ENCODE data around the gene SLC17A9.

SLC17A9 gene

GRCh38 chr20:62950741-62951140, 1.8 kb upstream of the SLC17A9 start:
- H3K9ac ChIP-seq (ENCODE audit: low read length): no peak overlapping the region
- H3K4me2 ChIP-seq (ENCODE audit: low read length): no peak overlapping the region
- peaks cover 5% of the 10 kb centered on the region for H3K79me2 ChIP-seq (ENCODE audit: control insufficient read depth, insufficient read depth, low read length)
- peaks cover 21% of the 10 kb centered on the region for H3K79me1 ChIP-seq (ENCODE audit: low read length)
- DNase-seq: no peak
- H2AK5ac ChIP-seq (ENCODE audit: low read length): no peak overlapping the region
- H3K36me3 ChIP-seq (ENCODE audit: control insufficient read depth, insufficient read depth, low read length): peaks cover 14% of the 10 kb centered on the region
- H2BK120ac ChIP-seq (ENCODE audit: low read depth, low read length): no peak overlapping the region
- H3K23ac ChIP-seq (ENCODE audit: low read length): no peak overlapping the region
- H2BK15ac ChIP-seq (replicated peaks; ENCODE audit: low read depth): no peak overlapping the region
- H3K27ac ChIP-seq (ENCODE audit: low read depth, low read length): no peak overlapping the region
- H2BK5ac ChIP-seq (ENCODE audit: low read length): no peak overlapping the region
- H3K56ac ChIP-seq (ENCODE audit: low read length): no peak overlapping the region
- no peaks in the 10 kb centered on the region for H3K27me3 ChIP-seq (ENCODE audit: insufficient read depth, low read length, poor library complexity)
- H4K5ac ChIP-seq (ENCODE audit: low read length): no peak overlapping the region
- no CpG with 5 or more reads among the region's 8 CpGs for WGBS (ENCODE audit: extremely low coverage, insufficient coverage, low lambda C conversion rate)
- no peak overlapping the region for H3K4me3 ChIP-seq (ENCODE audit: low read length)
- H3K18ac ChIP-seq (ENCODE audit: low read length): no peak overlapping the region
- H4K8ac ChIP-seq (ENCODE audit: low read depth, low read length): no peak overlapping the region
- no peak overlapping the region for H3K4ac ChIP-seq (ENCODE audit: low read depth, low read length)
- H3K4me1 ChIP-seq (ENCODE audit: control insufficient read depth, low read depth, low read length): peaks cover 5% of the 10 kb centered on the region

- H3K18ac ChIP-seq (ENCODE audit: low read length): no peak overlapping the region
- no peak for DNase-seq
- peaks cover 5% of the 10 kb centered on the region for H3K79me2 ChIP-seq (ENCODE audit: control insufficient read depth, insufficient read depth, low read length)
- H2BK15ac ChIP-seq (replicated peaks; ENCODE audit: low read depth): no peak overlapping the region
- no peak overlapping the region for H3K23ac ChIP-seq (ENCODE audit: low read length)
- peaks cover 18% of the 10 kb centered on the region for H3K79me1 ChIP-seq (ENCODE audit: low read length)
- H4K8ac ChIP-seq (ENCODE audit: low read depth, low read length): no peak overlapping the region
- no peak overlapping the region for H3K27ac ChIP-seq (ENCODE audit: low read depth, low read length)
- no peaks in the 10 kb centered on the region for H3K27me3 ChIP-seq (ENCODE audit: insufficient read depth, low read length, poor library complexity)
- H2BK5ac ChIP-seq (ENCODE audit: low read length): no peak overlapping the region
- no CpG with 5 or more reads among the region's 11 CpGs for WGBS (ENCODE audit: extremely low coverage, insufficient coverage, low lambda C conversion rate)
- no peak overlapping the region for H4K5ac ChIP-seq (ENCODE audit: low read length)
- peak overlapping the region; percentile 2 for H3K56ac ChIP-seq (ENCODE audit: low read length)
- no peak overlapping the region for H3K4me3 ChIP-seq (ENCODE audit: low read length)
- H2BK120ac ChIP-seq (ENCODE audit: low read depth, low read length): no peak overlapping the region
- peaks cover 5% of the 10 kb centered on the region for H3K4me1 ChIP-seq (ENCODE audit: control insufficient read depth, low read depth, low read length)
- no peak overlapping the region for H3K9ac ChIP-seq (ENCODE audit: low read length)
- H3K4ac ChIP-seq (ENCODE audit: low read depth, low read length): no peak overlapping the region
- peaks cover 10% of the 10 kb centered on the region for H3K36me3 ChIP-seq (ENCODE audit: control insufficient read depth, insufficient read depth, low read length)
- H3K4me2 ChIP-seq (ENCODE audit: low read length): no peak overlapping the region
- H2AK5ac ChIP-seq (ENCODE audit: low read length): no peak overlapping the region
These were observed 1.2 kb upstream of the SLC17A9 start for GRCh38 chr20:62951143-62951895.

GRCh38 chr20:62951896-62952372, 575 bp upstream of the SLC17A9 start:
- Histone ChIP-seq H3K4me1 (ENCODE audit: control insufficient read depth, low read depth, low read length) (peaks cover 5% of the 10 kb centered on the region), H3K4me3 (ENCODE audit: low read length) (no peak overlapping the region), H4K5ac (ENCODE audit: low read length) (no peak overlapping the region), H2BK5ac (ENCODE audit: low read length) (no peak overlapping the region), H4K8ac (ENCODE audit: low read depth, low read length) (no peak overlapping the region), H3K27ac (ENCODE audit: low read depth, low read length) (no peak overlapping the region), H3K18ac (ENCODE audit: low read length) (no peak overlapping the region), H2AK5ac (ENCODE audit: low read length) (no peak overlapping the region), H3K4me2 (ENCODE audit: low read length) (peak overlapping the region; percentile 70), H3K56ac (ENCODE audit: low read length) (peak overlapping the region; percentile 91), H3K27me3 (ENCODE audit: insufficient read depth, low read length, poor library complexity) (no peaks in the 10 kb centered on the region), H2BK15ac (replicated peaks; ENCODE audit: low read depth) (no peak overlapping the region), H3K9ac (ENCODE audit: low read length) (peak overlapping the region; percentile 84), H3K79me2 (ENCODE audit: control insufficient read depth, insufficient read depth, low read length) (peaks cover 5% of the 10 kb centered on the region), H2BK120ac (ENCODE audit: low read depth, low read length) (no peak overlapping the region), H3K4ac (ENCODE audit: low read depth, low read length) (no peak overlapping the region), H3K23ac (ENCODE audit: low read length) (no peak overlapping the region), H3K79me1 (ENCODE audit: low read length) (peaks cover 17% of the 10 kb centered on the region), H3K36me3 (ENCODE audit: control insufficient read depth, insufficient read depth, low read length) (peaks cover 8% of the 10 kb centered on the region)
- WGBS (ENCODE audit: extremely low coverage, insufficient coverage, low lambda C conversion rate): no CpG with 5 or more reads among the region's 8 CpGs
- no peak for DNase-seq

DNA sequence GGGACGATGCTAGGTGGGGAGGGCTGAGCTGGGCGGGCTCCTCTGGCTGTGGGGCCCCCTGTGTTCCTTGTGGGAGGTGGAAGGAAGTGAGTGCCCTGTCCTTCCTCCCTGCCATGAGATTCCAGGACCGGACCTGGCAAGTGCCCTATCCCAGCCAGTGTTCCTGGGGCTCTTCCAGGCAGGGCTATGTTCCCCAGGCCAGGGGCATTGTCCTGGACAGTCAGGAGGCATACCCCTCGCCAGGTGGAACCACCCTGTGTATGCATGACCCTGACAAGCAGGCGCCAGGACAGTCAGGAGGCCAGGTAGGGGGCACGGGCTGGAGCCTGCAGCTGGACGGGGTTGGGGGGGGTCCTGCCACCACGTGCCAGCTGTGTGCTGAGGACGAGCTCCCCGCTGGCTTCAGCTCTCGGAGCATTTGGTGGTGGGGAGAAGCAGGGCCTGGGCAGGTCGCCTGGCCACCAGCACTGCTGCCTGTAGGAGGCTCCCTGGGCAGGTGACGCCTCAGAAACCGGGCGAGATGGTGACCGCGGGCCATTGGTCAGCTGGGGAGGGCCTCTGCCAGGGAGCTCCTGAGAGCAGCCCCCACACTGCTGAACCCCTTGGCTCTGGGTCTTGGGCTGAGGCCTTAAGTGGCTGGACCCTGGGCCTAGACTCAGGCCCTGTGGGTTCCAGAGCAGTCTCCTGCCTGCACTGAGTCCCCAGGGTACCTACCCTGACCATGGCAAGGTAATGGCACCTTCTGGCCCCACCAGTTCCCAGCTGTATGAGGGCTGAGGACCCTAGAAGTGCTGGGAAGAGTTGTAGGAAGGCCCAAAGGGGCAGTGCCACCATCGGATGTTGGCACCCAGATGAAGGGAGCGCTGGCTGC, 694 bp downstream of the SLC17A9 start:
- no peak overlapping the region for H2BK15ac ChIP-seq (replicated peaks; ENCODE audit: low read depth)
- H3K9ac ChIP-seq (ENCODE audit: low read length): peak overlapping the region; percentile 64
- H3K79me1 ChIP-seq (ENCODE audit: low read length): peaks cover 9% of the 10 kb centered on the region
- H3K36me3 ChIP-seq (ENCODE audit: control insufficient read depth, insufficient read depth, low read length): peaks cover 10% of the 10 kb centered on the region
- H3K79me2 ChIP-seq (ENCODE audit: control insufficient read depth, insufficient read depth, low read length): no peaks in the 10 kb centered on the region
- no peak overlapping the region for H4K5ac ChIP-seq (ENCODE audit: low read length)
- H3K4me1 ChIP-seq (ENCODE audit: control insufficient read depth, low read depth, low read length): peaks cover 5% of the 10 kb centered on the region
- peak; percentile 47 for DNase-seq
- no peak overlapping the region for H2BK120ac ChIP-seq (ENCODE audit: low read depth, low read length)
- no peaks in the 10 kb centered on the region for H3K27me3 ChIP-seq (ENCODE audit: insufficient read depth, low read length, poor library complexity)
- H3K4me3 ChIP-seq (ENCODE audit: low read length): peak overlapping the region; percentile 41
- peak overlapping the region; percentile 88 for H2AK5ac ChIP-seq (ENCODE audit: low read length)
- H2BK5ac ChIP-seq (ENCODE audit: low read length): no peak overlapping the region
- H3K56ac ChIP-seq (ENCODE audit: low read length): peak overlapping the region; percentile 88
- H3K4me2 ChIP-seq (ENCODE audit: low read length): peak overlapping the region; percentile 80
- peak overlapping the region; percentile 40 for H3K18ac ChIP-seq (ENCODE audit: low read length)
- no peak overlapping the region for H3K27ac ChIP-seq (ENCODE audit: low read depth, low read length)
- H3K4ac ChIP-seq (ENCODE audit: low read depth, low read length): peak overlapping the region; percentile 50
- WGBS (ENCODE audit: extremely low coverage, insufficient coverage, low lambda C conversion rate): no CpG with 5 or more reads among the region's 19 CpGs
- no peak overlapping the region for H4K8ac ChIP-seq (ENCODE audit: low read depth, low read length)
- peak overlapping the region; percentile 1 for H3K23ac ChIP-seq (ENCODE audit: low read length)

- WGBS (ENCODE audit: extremely low coverage, insufficient coverage, low lambda C conversion rate): no CpG with 5 or more reads among the region's 32 CpGs
- H2BK15ac ChIP-seq (replicated peaks; ENCODE audit: low read depth): no peak overlapping the region
- peak; percentile 69 for DNase-seq
- no peak overlapping the region for H2BK5ac ChIP-seq (ENCODE audit: low read length)
- H2BK120ac ChIP-seq (ENCODE audit: low read depth, low read length): no peak overlapping the region
- no peak overlapping the region for H3K4ac ChIP-seq (ENCODE audit: low read depth, low read length)
- peak overlapping the region; percentile 12 for H3K4me3 ChIP-seq (ENCODE audit: low read length)
- peak overlapping the region; percentile 66 for H2AK5ac ChIP-seq (ENCODE audit: low read length)
- peak overlapping the region; percentile 15 for H3K18ac ChIP-seq (ENCODE audit: low read length)
- peak overlapping the region; percentile 80 for H3K4me2 ChIP-seq (ENCODE audit: low read length)
- no peak overlapping the region for H4K8ac ChIP-seq (ENCODE audit: low read depth, low read length)
- no peak overlapping the region for H3K27ac ChIP-seq (ENCODE audit: low read depth, low read length)
- H3K9ac ChIP-seq (ENCODE audit: low read length): peak overlapping the region; percentile 64
- H4K5ac ChIP-seq (ENCODE audit: low read length): no peak overlapping the region
- H3K23ac ChIP-seq (ENCODE audit: low read length): peak overlapping the region; percentile 66
- no peaks in the 10 kb centered on the region for H3K27me3 ChIP-seq (ENCODE audit: insufficient read depth, low read length, poor library complexity)
- peaks cover 5% of the 10 kb centered on the region for H3K79me1 ChIP-seq (ENCODE audit: low read length)
- no peaks in the 10 kb centered on the region for H3K79me2 ChIP-seq (ENCODE audit: control insufficient read depth, insufficient read depth, low read length)
- peaks cover 8% of the 10 kb centered on the region for H3K36me3 ChIP-seq (ENCODE audit: control insufficient read depth, insufficient read depth, low read length)
- peaks cover 5% of the 10 kb centered on the region for H3K4me1 ChIP-seq (ENCODE audit: control insufficient read depth, low read depth, low read length)
- H3K56ac ChIP-seq (ENCODE audit: low read length): peak overlapping the region; percentile 88
These were observed 1.6 kb downstream of the SLC17A9 start for GRCh38 chr20:62953839-62954703.
